Uterus (tissue), 2 donors: Measurements from ENCODE around the gene PSAPL1.

Experiments
- CTCF ChIP-seq, 4 experiments: fragments of 200-600 bp in 2 of 4; fragments of 450-650 bp in 2 of 4; sonication (generic) in 2 of 4; IDR thresholded peaks; one replicate each; pipeline ENCODE4 v1.5.1; 2016 to 2019; ENCODE audit warnings: antibody characterized with exemption in 4 of 4, mild to moderate bottlenecking in 2 of 4, moderate library complexity in 1 of 4
- POLR2A ChIP-seq, 2 donors: fragments of 450-650 bp; IDR thresholded peaks; one replicate each; pipeline ENCODE4 v1.6.1; 2016; ENCODE audit warnings: antibody characterized with exemption in 2 of 2, mild to moderate bottlenecking in 1 of 2, moderate library complexity in 1 of 2

GRCh38 chr4:7392438-7393421 is 42.0 kb downstream of the PSAPL1 start:
- TF ChIP-seq CTCF (IDR thresholded peaks at IDR 0.05) (peak in 2 of 4 experiments; percentile 12 to 35), POLR2A (IDR thresholded peaks at IDR 0.05) (no peak)
